ENCODE measurements around the gene MRPL34.

DNA sequence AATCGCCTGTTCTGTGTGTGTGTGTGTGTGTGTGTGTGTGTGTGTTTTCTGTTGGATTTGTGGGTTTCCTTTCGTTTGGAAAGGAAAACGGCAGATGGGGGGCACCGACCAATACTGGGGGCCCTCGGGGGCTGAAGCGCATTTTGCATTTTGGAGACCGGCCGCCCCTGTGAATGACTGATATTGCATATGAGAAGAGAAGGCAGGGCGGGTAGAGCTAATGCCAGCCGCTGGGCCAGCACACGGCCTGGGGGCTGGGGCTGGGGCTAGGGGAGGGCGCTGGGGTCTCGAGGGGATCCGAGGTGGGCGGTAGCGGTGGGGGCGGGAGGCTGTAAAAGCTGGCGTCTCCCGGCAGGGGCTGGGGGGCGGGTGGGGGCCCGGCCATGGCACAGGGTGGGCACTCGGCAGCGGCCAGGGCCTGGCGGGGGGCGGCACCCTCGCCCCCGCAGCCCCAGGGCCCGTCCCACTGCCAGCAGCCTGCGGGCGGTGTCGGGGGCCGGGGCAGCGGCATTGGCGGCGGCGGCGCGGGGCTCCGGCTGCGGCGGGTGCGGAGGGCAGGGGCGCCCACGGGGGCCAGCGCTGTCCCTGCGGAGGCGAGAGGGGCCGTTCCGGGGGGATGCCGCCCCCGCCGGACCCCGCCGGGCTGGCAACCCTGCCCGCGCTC lies 17.8 kb downstream of the MRPL34 start:
- TF ChIP-seq, protein P1, sequence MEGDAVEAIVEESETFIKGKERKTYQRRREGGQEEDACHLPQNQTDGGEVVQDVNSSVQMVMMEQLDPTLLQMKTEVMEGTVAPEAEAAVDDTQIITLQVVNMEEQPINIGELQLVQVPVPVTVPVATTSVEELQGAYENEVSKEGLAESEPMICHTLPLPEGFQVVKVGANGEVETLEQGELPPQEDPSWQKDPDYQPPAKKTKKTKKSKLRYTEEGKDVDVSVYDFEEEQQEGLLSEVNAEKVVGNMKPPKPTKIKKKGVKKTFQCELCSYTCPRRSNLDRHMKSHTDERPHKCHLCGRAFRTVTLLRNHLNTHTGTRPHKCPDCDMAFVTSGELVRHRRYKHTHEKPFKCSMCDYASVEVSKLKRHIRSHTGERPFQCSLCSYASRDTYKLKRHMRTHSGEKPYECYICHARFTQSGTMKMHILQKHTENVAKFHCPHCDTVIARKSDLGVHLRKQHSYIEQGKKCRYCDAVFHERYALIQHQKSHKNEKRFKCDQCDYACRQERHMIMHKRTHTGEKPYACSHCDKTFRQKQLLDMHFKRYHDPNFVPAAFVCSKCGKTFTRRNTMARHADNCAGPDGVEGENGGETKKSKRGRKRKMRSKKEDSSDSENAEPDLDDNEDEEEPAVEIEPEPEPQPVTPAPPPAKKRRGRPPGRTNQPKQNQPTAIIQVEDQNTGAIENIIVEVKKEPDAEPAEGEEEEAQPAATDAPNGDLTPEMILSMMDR (IDR thresholded peaks at IDR 0.05; ENCODE audit: low read depth, low read length, missing input control) = no peak
- no peak for TF ChIP-seq YY1 (IDR thresholded peaks at IDR 0.05)
